RWPE2 (cell line): ENCODE results near the gene TTLL8.
A peak's percentile ranks its signal among the peaks of the same experiment; 100 is the strongest.
"Not testable (repeated sequence)": the region's sequence is repeated elsewhere in the genome, so short reads cannot be mapped to it uniquely, and the experiment has no call there.

Experiments used
- ATAC-seq: fragments of 200-7000 bp; cut with Tn5 transposase; 3 replicates; pipeline ENCODE4 v1.9.1; 2021; ENCODE audit warnings: low read depth
- DNase-seq: peaks from one replicate; pipeline ENCODE4 v3.0.0-alpha.2; 2020; ENCODE audit warnings: low spot score
- H3K27ac ChIP-seq: fragments of 450-650 bp; 2 replicates; pipeline ENCODE4 v1.5.1; 2017; ENCODE audit warnings: mild to moderate bottlenecking; ENCODE audit not compliant: poor library complexity, severe bottlenecking
- H3K27me3 ChIP-seq: fragments of 250-450 bp; sonication (Bioruptor Pico); 2 replicates; pipeline ENCODE4 v1.5.1; 2021; ENCODE audit warnings: mild to moderate bottlenecking, moderate library complexity; ENCODE audit not compliant: insufficient read depth, poor library complexity, severe bottlenecking
- H3K36me3 ChIP-seq: fragments of 250-450 bp; sonication (Bioruptor Pico); 2 replicates; pipeline ENCODE4 v1.5.1; 2020; ENCODE audit warnings: low read depth, mild to moderate bottlenecking, moderate library complexity
- H3K4me1 ChIP-seq: fragments of 250-450 bp; sonication (Bioruptor Pico); 2 replicates; pipeline ENCODE4 v1.5.1; 2021; ENCODE audit warnings: mild to moderate bottlenecking, moderate library complexity; ENCODE audit not compliant: insufficient read depth, poor library complexity, severe bottlenecking
- H3K4me3 ChIP-seq: fragments of 250-450 bp; sonication (Bioruptor Pico); 2 replicates; pipeline ENCODE4 v1.5.1; 2021; ENCODE audit warnings: mild to moderate bottlenecking, moderate library complexity; ENCODE audit not compliant: severe bottlenecking
- H3K9me3 ChIP-seq: fragments of 250-450 bp; sonication (Bioruptor Pico); 2 replicates; pipeline ENCODE4 v1.5.1; 2021; ENCODE audit warnings: mild to moderate bottlenecking, moderate library complexity; ENCODE audit not compliant: severe bottlenecking
- TF ChIP-seq, protein P1 (sequence below): fragments of 450-650 bp; IDR thresholded peaks from one replicate; pipeline ENCODE4 v1.5.1; 2017; ENCODE audit warnings: mild to moderate bottlenecking, moderate library complexity; ENCODE audit not compliant: poor library complexity, severe bottlenecking

TTLL8 gene

DNA sequence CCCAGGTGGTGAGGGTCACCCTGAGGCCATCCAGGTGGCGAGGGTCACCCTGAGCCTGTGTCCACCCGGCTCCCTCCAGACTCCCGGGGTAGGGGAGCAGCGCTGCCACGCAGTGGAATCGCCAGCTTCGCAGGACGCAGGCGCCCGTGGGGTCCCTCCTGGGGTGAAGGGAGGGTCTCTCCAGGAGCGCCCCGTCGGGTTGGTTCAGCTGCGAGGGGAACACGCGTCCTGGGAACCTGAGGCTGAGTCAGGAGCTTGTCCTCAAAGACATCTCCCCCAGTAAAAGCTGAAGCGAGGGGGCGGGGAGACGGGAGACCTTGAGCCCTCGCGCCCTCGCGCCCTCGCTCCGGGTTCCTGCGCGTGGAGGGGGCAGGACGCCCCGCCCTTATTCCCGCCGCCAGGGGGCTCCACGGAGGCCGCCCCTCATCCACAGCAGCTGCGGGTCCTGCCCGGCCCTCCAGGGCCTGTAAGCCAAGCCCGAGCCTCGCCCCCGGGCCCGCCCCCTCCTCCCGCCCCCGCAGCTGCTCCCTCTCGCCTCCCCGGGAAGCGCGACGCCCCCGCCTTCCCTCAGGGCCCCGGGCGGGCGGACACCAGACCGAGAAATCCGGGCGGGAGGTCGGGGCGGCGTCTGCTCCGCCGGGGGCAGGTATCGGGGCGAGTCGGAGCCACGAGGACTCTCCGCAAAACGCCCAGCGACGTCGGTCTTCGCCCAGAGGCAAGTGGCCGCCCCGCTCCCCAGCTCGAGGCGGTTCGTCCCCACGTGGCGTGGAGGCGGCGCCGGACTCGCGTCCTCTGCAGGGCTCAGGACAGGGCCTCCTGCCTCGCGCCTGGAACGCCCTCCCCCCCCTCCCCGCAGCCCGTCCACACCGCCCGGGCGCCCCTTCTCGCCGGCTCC lies 74.7 kb downstream of the TTLL8 start:
- Histone ChIP-seq H3K27ac (no peak overlapping the region), H3K9me3 (peaks cover 2% of the 10 kb centered on the region), H3K36me3 (no peaks in the 10 kb centered on the region), H3K27me3 (peaks cover 26% of the 10 kb centered on the region), H3K4me3 (no peak overlapping the region), H3K4me1 (no peaks in the 10 kb centered on the region)
- DNase-seq = peak; percentile 51
- TF ChIP-seq, protein P1, sequence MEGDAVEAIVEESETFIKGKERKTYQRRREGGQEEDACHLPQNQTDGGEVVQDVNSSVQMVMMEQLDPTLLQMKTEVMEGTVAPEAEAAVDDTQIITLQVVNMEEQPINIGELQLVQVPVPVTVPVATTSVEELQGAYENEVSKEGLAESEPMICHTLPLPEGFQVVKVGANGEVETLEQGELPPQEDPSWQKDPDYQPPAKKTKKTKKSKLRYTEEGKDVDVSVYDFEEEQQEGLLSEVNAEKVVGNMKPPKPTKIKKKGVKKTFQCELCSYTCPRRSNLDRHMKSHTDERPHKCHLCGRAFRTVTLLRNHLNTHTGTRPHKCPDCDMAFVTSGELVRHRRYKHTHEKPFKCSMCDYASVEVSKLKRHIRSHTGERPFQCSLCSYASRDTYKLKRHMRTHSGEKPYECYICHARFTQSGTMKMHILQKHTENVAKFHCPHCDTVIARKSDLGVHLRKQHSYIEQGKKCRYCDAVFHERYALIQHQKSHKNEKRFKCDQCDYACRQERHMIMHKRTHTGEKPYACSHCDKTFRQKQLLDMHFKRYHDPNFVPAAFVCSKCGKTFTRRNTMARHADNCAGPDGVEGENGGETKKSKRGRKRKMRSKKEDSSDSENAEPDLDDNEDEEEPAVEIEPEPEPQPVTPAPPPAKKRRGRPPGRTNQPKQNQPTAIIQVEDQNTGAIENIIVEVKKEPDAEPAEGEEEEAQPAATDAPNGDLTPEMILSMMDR = peak; percentile 15
- no peak; the same call in 2 of the 3 replicates for ATAC-seq

DNA sequence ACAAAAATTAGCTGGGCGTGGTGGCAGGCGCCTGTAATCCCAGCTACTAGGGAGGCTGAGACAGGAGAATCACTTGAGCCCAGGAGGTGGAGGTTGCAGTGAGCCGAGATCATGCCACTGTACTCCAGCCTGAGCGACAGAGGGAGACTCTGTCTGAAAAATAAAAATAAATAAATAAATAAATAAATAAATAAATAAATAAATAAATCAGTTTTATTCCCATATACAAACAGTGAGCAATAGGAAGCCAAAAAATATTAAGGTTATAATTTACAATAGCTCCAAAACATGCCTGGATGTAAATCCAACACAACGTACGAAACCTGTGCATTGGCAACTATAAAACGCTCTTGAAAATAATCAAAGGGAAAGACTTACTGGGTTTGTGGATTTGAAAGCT lies 76.3 kb downstream of the TTLL8 start:
- not testable (repeated sequence) for H3K27ac ChIP-seq, H3K4me3 ChIP-seq, H3K9me3 ChIP-seq, ATAC-seq, H3K36me3 ChIP-seq, H3K4me1 ChIP-seq, DNase-seq
- H3K27me3 ChIP-seq = peaks cover 26% of the 10 kb centered on the region

DNA sequence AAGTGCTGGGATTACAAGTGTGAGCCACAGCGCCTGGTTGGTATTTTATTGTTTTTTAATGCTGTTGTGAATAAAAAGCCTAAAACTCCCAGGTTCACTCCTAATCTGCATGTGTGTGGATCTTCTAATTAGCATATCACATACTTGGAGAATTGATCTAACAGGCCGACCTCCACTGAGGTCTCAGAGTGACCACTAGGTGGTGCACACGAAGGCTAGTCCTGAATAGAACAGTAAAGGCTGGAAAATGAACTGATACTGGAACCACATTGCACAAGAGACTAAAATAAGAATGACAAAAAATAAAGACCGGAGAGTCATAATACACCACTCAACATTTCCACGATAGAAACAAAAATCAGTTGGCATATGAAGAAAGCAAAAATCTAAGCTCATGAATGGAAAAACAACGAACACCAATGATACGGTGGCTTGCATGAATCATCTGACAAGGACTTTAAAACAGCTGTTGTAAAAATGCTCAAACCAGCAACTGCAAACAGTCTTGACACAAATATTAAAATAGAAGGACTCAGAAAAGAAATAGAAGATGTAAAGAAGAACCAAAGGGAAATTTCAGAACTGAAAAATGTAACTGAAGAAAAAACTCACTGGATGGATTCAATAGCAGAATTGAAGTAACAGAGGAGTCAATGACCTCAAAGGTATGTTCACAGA lies 78.4 kb downstream of the TTLL8 start:
- TF ChIP-seq, protein P1 = peak; percentile 61
- no peaks in the 10 kb centered on the region for H3K9me3 ChIP-seq
- DNase-seq = no peak

DNA sequence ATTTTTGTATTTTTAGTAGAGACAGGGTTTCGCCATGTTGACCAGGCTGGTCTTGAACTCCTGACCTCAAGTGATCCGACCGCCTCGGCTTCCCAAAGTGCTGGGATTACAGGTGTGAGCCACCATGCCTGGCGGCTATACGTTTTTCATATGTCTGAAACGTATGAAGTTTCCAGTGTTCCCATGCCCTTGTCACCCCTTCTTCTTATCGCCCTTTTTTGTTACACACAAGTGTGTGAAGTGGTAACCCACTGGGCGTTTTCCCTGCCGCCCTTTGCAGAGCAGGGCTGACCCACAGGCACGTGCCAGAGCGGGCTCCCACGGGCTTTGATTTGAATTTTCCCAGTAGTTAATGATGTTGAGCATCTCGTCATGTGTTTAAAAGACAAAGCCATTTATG lies 80.5 kb downstream of the TTLL8 start:
- H3K4me3 ChIP-seq = no peak overlapping the region
- no peak overlapping the region for H3K27ac ChIP-seq
- H3K36me3 ChIP-seq = no peaks in the 10 kb centered on the region
- H3K4me1 ChIP-seq = peaks cover 7% of the 10 kb centered on the region
- TF ChIP-seq, protein P1 = no peak
- H3K9me3 ChIP-seq = no peaks in the 10 kb centered on the region
- peaks cover 1% of the 10 kb centered on the region for H3K27me3 ChIP-seq
- no peak for ATAC-seq
- no peak for DNase-seq

More for the DNA sequence above, 78.4 kb downstream of the TTLL8 start:
- no peak overlapping the region for H3K27ac ChIP-seq
- H3K27me3 ChIP-seq = peaks cover 23% of the 10 kb centered on the region
- no peak; the same call in 2 of the 3 replicates for ATAC-seq
- no peaks in the 10 kb centered on the region for H3K36me3 ChIP-seq
- H3K4me3 ChIP-seq = no peak overlapping the region
- H3K4me1 ChIP-seq = peaks cover 7% of the 10 kb centered on the region

DNA sequence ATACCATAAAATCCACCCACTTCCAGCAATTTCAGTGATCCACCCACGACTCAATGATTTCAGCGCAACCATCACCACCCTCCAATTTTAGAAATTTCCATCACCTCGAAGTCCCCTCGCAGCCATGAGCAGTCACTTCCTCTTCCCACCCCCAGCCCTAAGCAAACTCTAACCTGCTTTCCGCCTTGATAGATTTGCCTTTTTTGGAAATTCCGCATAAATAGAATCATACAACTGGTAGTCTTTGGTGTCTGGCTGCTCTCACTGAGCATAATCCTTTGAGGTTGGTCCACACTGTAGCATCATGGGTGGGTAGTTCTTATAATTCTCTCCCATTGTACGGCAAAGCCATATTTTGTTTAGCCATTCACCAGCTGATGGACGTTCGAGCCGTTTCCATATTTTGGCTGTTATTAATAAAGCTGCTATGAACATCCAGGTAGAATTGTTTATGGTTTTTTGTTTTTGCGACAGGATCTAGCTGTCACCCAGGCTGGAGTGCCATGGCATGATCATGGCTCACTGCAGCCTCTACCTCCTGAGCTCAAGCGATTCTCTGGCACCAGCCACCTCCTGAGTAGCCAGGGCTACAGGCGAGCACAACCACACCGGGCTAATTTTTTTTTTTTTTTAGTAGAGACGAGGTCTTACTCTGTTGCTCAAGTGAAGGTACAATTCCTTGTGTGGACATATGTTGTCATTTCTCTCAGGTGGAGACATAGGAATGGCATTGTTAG lies 81.5 kb downstream of the TTLL8 start:
- no peaks in the 10 kb centered on the region for H3K9me3 ChIP-seq
- no peak for DNase-seq

More for the DNA sequence above, 81.5 kb downstream of the TTLL8 start:
- H3K4me3 ChIP-seq = no peak overlapping the region
- no peaks in the 10 kb centered on the region for H3K36me3 ChIP-seq
- TF ChIP-seq, protein P1 = no peak
- ATAC-seq = peak; percentile 48
- peak overlapping the region; percentile 15 for H3K27ac ChIP-seq
- H3K4me1 ChIP-seq = peaks cover 7% of the 10 kb centered on the region
- H3K27me3 ChIP-seq = no peaks in the 10 kb centered on the region
